GM19025 (cell line): ENCODE results near the gene TMEM94.
"Not testable (repeated sequence)": the region's sequence is repeated elsewhere in the genome, so short reads cannot be mapped to it uniquely, and the experiment has no call there.

Experiments used
- ATAC-seq: cut with Tn5 transposase; IDR thresholded peaks from one replicate; pipeline ENCODE4 v1.9.1; 2021; ENCODE audit warnings: mild to moderate bottlenecking, low read depth, moderate library complexity; ENCODE audit not compliant: unreplicated experiment

TMEM94 gene

GRCh38 chr17:75445296-75445695 is 11.1 kb upstream of the TMEM94 start:
- ATAC-seq, result no peak

GRCh38 chr17:75445896-75446295 is 10.5 kb upstream of the TMEM94 start:
- ATAC-seq, result not testable (repeated sequence)

- no peak for ATAC-seq
Measured at GRCh38 chr17:75447951-75448856, 8.2 kb upstream of the TMEM94 start.

GRCh38 chr17:75450270-75450669 is 6.2 kb upstream of the TMEM94 start:
- ATAC-seq, result no peak

- ATAC-seq, result no peak
Measured at GRCh38 chr17:75454193-75454592, 2.2 kb upstream of the TMEM94 start.

GRCh38 chr17:75454672-75455071 is 1.8 kb upstream of the TMEM94 start:
- not testable (repeated sequence) for ATAC-seq

- no peak for ATAC-seq
Measured at GRCh38 chr17:75456039-75456416, 407 bp upstream of the TMEM94 start.

GRCh38 chr17:75457047-75457654 is 716 bp downstream of the TMEM94 start:
- ATAC-seq, result no peak

- no peak for ATAC-seq
Measured at GRCh38 chr17:75459246-75459589, 2.8 kb downstream of the TMEM94 start.

- no peak for ATAC-seq
Measured at GRCh38 chr17:75459590-75460267, 3.3 kb downstream of the TMEM94 start.

GRCh38 chr17:75460295-75460694 is 3.9 kb downstream of the TMEM94 start:
- no peak for ATAC-seq

- ATAC-seq, result no peak
Measured at GRCh38 chr17:75463603-75464002, 7.2 kb downstream of the TMEM94 start.

GRCh38 chr17:75465039-75465438 is 8.6 kb downstream of the TMEM94 start:
- no peak for ATAC-seq

GRCh38 chr17:75468291-75468754 is 11.9 kb downstream of the TMEM94 start:
- ATAC-seq, result no peak

GRCh38 chr17:75468779-75469373 is 12.4 kb downstream of the TMEM94 start:
- no peak for ATAC-seq

- no peak for ATAC-seq
Measured at GRCh38 chr17:75471207-75471606, 14.8 kb downstream of the TMEM94 start.

GRCh38 chr17:75472119-75472518 is 15.7 kb downstream of the TMEM94 start:
- no peak for ATAC-seq

GRCh38 chr17:75473246-75473645 is 16.8 kb downstream of the TMEM94 start:
- no peak for ATAC-seq

GRCh38 chr17:75474736-75475135 is 18.3 kb downstream of the TMEM94 start:
- ATAC-seq, result no peak

GRCh38 chr17:75475144-75475835 is 18.9 kb downstream of the TMEM94 start:
- ATAC-seq, result no peak
